ENCODE data around the gene PRIM2.
"Not testable (repeated sequence)": the region's sequence is repeated elsewhere in the genome, so short reads cannot be mapped to it uniquely, and the experiment has no call there.

Gene PRIM2

DNA sequence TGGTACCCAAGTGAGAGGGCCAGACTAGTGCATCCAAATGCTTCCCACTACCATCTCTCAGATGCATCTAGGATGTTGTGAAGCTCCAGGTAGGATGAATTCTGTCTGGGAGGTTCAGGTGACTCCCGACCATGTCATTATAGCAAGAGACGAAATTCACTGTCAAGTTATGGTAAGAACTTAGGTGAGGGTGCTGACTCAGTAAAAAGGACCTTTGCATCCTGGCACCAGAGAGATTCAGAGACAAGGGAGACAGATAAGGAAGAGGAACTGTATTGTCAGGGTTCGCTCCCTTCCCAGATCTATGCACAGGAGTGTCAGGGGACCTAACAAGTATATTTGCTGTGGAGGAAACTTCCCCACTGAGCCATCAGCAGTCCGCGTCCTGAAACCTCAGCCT, 11.2 kb upstream of the PRIM2 start:
- H3K4me3 ChIP-seq (ENCODE audit: low read depth, low read length) = no peak overlapping the region
- ChIA-PET POLR2A (interaction anchor here (0.8 to 1.5 kb wide), 3 partner anchors 8 to 351 kb away, joined by 3 to 6 read pairs (median 3); partner anchors contain the start of genes BEND6 and RAB23), CTCF (interaction anchor here (1.5 to 1.7 kb wide), 3 partner anchors 8 to 404 kb away, joined by 4 to 8 read pairs (median 6); no protein-coding TSS in a partner anchor)
- no peak for DNase-seq (ENCODE audit: low read depth, low spot score)
- TF ChIP-seq, protein P1, sequence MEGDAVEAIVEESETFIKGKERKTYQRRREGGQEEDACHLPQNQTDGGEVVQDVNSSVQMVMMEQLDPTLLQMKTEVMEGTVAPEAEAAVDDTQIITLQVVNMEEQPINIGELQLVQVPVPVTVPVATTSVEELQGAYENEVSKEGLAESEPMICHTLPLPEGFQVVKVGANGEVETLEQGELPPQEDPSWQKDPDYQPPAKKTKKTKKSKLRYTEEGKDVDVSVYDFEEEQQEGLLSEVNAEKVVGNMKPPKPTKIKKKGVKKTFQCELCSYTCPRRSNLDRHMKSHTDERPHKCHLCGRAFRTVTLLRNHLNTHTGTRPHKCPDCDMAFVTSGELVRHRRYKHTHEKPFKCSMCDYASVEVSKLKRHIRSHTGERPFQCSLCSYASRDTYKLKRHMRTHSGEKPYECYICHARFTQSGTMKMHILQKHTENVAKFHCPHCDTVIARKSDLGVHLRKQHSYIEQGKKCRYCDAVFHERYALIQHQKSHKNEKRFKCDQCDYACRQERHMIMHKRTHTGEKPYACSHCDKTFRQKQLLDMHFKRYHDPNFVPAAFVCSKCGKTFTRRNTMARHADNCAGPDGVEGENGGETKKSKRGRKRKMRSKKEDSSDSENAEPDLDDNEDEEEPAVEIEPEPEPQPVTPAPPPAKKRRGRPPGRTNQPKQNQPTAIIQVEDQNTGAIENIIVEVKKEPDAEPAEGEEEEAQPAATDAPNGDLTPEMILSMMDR (IDR thresholded peaks at IDR 0.05; ENCODE audit: insufficient read depth, low read length, missing control alignments) = no peak

DNA sequence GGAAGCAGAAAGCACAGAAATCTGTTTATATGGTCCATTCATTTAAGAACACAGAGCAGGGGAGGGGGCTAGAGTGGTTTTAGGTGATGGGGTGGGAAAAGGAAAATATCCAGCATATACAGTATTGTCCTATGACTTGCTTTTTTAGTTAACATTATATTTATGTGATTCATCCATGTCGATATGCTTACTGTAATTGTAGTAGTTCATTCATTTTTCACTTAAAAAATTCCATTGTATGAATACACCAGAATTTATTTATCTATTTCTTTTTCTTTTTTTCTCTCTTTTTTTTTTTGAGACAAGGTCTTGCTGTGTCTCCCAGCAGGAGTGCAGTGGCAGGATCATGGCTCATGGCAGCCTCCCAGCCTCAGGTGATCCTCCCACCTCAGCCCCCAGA, 9.6 kb upstream of the PRIM2 start:
- TF ChIP-seq, protein P1 (IDR thresholded peaks at IDR 0.05; ENCODE audit: insufficient read depth, low read length, missing control alignments) = no peak
- ChIA-PET CTCF (interaction anchor here (1.0 kb wide), 1 partner anchor 40 kb away, joined by 3 read pairs; no protein-coding TSS in a partner anchor), POLR2A (no interaction called here)
- DNase-seq (ENCODE audit: low read depth, low spot score) = no peak
- H3K4me3 ChIP-seq (ENCODE audit: low read depth, low read length) = no peak overlapping the region

DNA sequence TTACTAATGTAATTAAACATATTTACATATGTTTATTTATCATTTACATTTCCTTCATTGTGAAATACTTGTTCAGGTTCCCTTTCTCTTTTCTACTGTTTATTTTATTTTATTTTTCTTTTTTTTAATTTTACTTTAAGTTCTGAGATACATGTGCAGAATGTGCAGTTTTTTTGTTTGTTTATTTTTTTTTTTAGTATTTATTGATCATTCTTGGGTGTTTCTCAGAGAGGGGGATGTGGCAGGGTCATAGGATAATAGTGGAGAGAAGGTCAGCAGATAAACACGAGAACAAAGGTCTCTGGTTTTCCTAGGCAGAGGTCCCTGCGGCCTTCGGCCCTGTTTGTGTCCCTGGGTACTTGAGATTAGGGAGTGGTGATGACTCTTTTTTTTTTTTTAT, 8.7 kb upstream of the PRIM2 start:
- H3K4me3 ChIP-seq (ENCODE audit: low read depth, low read length); POLR2A ChIA-PET; DNase-seq (ENCODE audit: low read depth, low spot score); CTCF ChIA-PET: not testable (repeated sequence)

DNA sequence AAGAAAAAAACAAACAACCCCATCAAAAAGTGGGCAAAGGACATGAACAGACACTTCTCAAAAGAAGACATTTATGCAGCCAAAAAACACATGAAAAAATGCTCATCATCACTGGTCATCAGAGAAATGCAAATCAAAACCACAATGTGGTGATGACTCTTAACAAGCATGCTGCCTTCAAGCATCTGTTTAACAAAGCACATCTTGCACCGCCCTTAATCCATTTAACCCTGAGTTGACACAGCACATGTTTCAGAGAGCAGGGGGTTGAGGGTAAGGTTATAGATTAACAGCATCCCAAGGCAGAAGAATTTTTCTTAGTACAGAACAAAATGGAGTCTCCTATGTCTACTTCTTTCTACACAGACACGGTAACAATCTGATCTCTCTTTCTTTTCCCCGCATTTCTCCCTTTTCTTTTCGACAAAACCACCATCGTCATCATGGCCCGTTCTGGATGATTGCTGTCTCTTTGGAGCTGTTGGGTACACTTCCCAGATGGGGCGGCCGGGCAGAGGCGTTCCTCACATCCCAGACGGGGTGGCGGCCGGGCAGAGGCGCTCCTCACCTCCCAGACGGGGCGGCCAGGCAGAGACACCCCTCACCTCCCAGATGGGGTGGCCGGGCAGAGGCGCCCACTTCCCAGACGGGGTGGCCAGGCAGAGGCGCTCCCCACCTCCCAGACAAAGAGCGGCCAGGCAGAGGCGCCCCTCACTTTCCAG, 7.2 kb upstream of the PRIM2 start:
- CTCF ChIA-PET = interaction anchor here (1.3 kb wide), 1 partner anchor 120 kb away, joined by 3 read pairs; no protein-coding TSS in a partner anchor
- POLR2A ChIA-PET; H3K4me3 ChIP-seq (ENCODE audit: low read depth, low read length); DNase-seq (ENCODE audit: low read depth, low spot score): not testable (repeated sequence)

DNA sequence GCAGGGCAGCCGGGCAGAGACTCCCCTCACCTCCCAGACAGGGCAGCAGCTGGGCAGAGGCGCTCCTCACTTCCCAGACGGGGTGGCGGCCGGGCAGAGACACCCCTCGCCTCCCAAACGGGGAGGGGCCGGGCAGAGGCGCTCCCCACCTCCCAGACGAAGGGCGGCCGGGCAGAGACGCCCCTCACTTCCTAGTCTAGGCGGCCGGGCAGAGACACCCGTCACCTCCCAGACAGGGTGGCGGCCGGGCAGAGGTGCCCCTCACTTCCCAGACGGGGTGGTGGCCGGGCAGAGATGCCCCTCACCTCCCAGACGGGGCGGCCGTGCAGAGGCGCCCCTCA, 6.6 kb upstream of the PRIM2 start:
- ChIA-PET POLR2A (no interaction called here), CTCF (interaction anchor here (1.3 kb wide), 1 partner anchor 121 kb away, joined by 3 read pairs; no protein-coding TSS in a partner anchor)
- DNase-seq (ENCODE audit: low read depth, low spot score) = no peak
- TF ChIP-seq, protein P1 (IDR thresholded peaks at IDR 0.05; ENCODE audit: insufficient read depth, low read length, missing control alignments) = no peak
- H3K4me3 ChIP-seq (ENCODE audit: low read depth, low read length) = no peak overlapping the region

DNA sequence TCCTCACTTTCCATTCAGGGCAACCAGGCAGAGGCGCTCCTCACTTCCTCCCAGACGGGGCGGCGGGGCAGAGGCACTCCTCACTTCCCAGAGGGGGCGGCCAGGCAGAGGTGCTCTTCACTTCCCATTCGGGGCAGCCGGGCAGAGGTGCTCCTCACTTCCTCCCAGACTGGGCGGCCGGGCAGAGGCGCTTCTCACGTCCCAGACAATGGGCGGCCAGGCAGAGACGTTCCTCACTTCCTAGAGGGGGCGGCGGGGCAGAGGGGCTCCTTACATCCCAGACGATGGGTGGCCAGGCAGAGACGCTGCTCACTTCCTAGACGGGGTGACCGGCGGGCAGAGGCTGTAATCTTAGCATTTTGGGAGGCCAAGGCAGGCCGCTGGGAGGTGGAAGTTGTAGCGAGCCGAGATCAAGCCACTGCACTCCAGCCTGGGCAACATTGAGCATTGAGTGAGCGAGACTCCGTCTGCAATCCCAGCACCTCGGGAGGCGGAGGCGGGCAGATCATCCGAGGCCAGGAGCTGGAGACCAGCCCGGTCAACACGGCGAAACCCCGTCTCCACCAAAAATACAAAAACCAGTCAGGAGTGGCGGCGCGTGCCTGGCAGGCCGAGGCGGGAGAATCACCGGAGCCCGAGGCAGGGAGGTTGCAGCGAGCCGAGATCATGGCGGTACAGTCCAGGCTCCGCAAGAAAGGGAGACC, 6.0 kb upstream of the PRIM2 start:
- DNase-seq (ENCODE audit: low read depth, low spot score); H3K4me3 ChIP-seq (ENCODE audit: low read depth, low read length); CTCF ChIA-PET; POLR2A ChIA-PET: not testable (repeated sequence)

DNA sequence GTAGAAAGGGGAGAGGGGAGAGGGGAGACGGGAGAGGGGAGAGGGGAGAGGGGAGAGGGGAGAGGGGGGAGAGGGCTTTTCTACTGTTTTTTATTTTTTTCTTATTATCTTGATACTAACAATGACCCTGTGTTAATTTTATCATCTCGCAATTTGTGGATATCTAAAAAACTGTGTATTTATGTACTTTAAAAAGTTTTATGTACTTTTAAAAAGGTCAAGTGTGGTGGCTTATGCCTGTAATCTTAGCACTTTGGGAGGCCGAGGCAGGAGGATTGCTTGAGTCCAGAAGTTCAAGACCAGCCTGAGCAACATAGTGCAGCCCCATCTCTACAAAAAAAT, 5.5 kb upstream of the PRIM2 start:
- TF ChIP-seq, protein P1 (IDR thresholded peaks at IDR 0.05; ENCODE audit: insufficient read depth, low read length, missing control alignments) = no peak
- CTCF ChIA-PET = interaction anchor here (0.8 kb wide), 1 partner anchor 44 kb away, joined by 3 read pairs; no protein-coding TSS in a partner anchor
- H3K4me3 ChIP-seq (ENCODE audit: low read depth, low read length) = no peak overlapping the region
- DNase-seq (ENCODE audit: low read depth, low spot score) = no peak
- POLR2A ChIA-PET = no interaction called here

All from AG04449 (cell line).